AG10803 (cell line): ENCODE measurements around the gene TMEM52.

ENCODE experiments used
- DNase-seq: peaks from one replicate; pipeline ENCODE4 v3.0.0; 2010; ENCODE audit warnings: low read depth
- H3K4me3 ChIP-seq: 2 replicates; pipeline ENCODE4 v1.5.1; 2011; ENCODE audit warnings: mild to moderate bottlenecking, low read length, control low read depth
- CTCF ChIP-seq: conservative IDR thresholded peaks from 2 replicates; pipeline ENCODE4 v1.5.1; 2011; ENCODE audit warnings: mild to moderate bottlenecking, low read length, control low read depth, inconsistent platforms

Gene TMEM52

GRCh38 chr1:1895060-1895418 lies 24.0 kb downstream of the TMEM52 start:
- no peak for DNase-seq
- no peak overlapping the region for H3K4me3 ChIP-seq
- TF ChIP-seq CTCF: no peak

- no peak for TF ChIP-seq CTCF
- no peak overlapping the region for H3K4me3 ChIP-seq
- DNase-seq: no peak
Observed at GRCh38 chr1:1894354-1895059, 24.6 kb downstream of the TMEM52 start.

GRCh38 chr1:1893997-1894353 lies 25.1 kb downstream of the TMEM52 start:
- H3K4me3 ChIP-seq: no peak overlapping the region
- TF ChIP-seq CTCF: no peak
- no peak for DNase-seq

GRCh38 chr1:1893291-1893985 lies 25.6 kb downstream of the TMEM52 start:
- no peak for TF ChIP-seq CTCF

GRCh38 chr1:1892763-1893120 lies 26.3 kb downstream of the TMEM52 start:
- H3K4me3 ChIP-seq: peak overlapping the region; percentile 74
- TF ChIP-seq CTCF: no peak
- DNase-seq: no peak

More at GRCh38 chr1:1893291-1893985, 25.6 kb downstream of the TMEM52 start:
- no peak for DNase-seq
- no peak overlapping the region for H3K4me3 ChIP-seq

GRCh38 chr1:1892079-1892762 lies 26.9 kb downstream of the TMEM52 start:
- peak; percentile 20 for DNase-seq
- H3K4me3 ChIP-seq: peak overlapping the region; percentile 74
- TF ChIP-seq CTCF: no peak
